Natural killer cell (primary cell): ENCODE results near the gene OPRL1. TPM values are rescaled to one million over a fixed set of nuclear protein-coding genes. Genes with fewer than 3 reads are reported as not detected.
A peak's percentile ranks its signal among the peaks of the same experiment; 100 is the strongest.

Experiments
- ATAC-seq, 3 donors: fragments of 150-1000 bp in 2 of 3; fragments of 200-7000 bp in 1 of 3; cut with Tn5 transposase; 1 replicate in 1 of 3; 2 replicates in 2 of 3; pipeline ENCODE4 v1.10.0; 2021; ENCODE audit warnings: mild to moderate bottlenecking in 2 of 3, moderate library complexity in 2 of 3
- DNase-seq, 2 donors: peaks; one replicate each; pipeline versions ENCODE4 v3.0.0 to v3.0.0-alpha.2; 2013 to 2021; ENCODE audit warnings: mixed read lengths in 1 of 2
- H3K27ac ChIP-seq: one replicate; pipeline ENCODE4 v1.5.1; 2013; ENCODE audit warnings: mild to moderate bottlenecking, low read length
- H3K27me3 ChIP-seq: one replicate; pipeline ENCODE4 v1.6.1; 2013; ENCODE audit warnings: low read length; ENCODE audit not compliant: control insufficient read depth, insufficient read depth
- H3K36me3 ChIP-seq: one replicate; pipeline ENCODE4 v1.6.1; 2013; ENCODE audit warnings: low read length; ENCODE audit not compliant: control insufficient read depth, insufficient read depth
- H3K4me1 ChIP-seq: one replicate; pipeline ENCODE4 v1.6.1; 2013; ENCODE audit warnings: low read length; ENCODE audit not compliant: control insufficient read depth, insufficient read depth
- H3K4me3 ChIP-seq: one replicate; pipeline ENCODE4 v1.5.1; 2013; ENCODE audit warnings: low read length
- H3K9me3 ChIP-seq: one replicate; pipeline ENCODE4 v1.6.1; 2013; ENCODE audit warnings: low read length; ENCODE audit not compliant: control insufficient read depth, insufficient read depth
- H3K27ac Mint-ChIP-seq, 2 donors: one replicate each; pipeline ENCODE4 v1.8.0; 2022; ENCODE audit warnings: mild to moderate bottlenecking in 2 of 2, mixed read lengths in 2 of 2, moderate library complexity in 1 of 2
- H3K27me3 Mint-ChIP-seq, 2 donors: one replicate each; pipeline ENCODE4 v1.8.0; 2022; ENCODE audit warnings: low read depth in 2 of 2, mixed read lengths in 2 of 2
- H3K36me3 Mint-ChIP-seq: one replicate; pipeline ENCODE4 v1.8.0; 2022; ENCODE audit warnings: mixed read lengths
- H3K4me1 Mint-ChIP-seq, 2 donors: one replicate each; pipeline ENCODE4 v1.8.0; 2022; ENCODE audit warnings: mixed read lengths in 2 of 2
- H3K4me3 Mint-ChIP-seq: one replicate; pipeline ENCODE4 v1.8.0; 2022; ENCODE audit warnings: mild to moderate bottlenecking, moderate library complexity, mixed read lengths
- H3K9me3 Mint-ChIP-seq, 2 donors: one replicate each; pipeline ENCODE4 v1.8.0; 2022; ENCODE audit warnings: mixed read lengths in 2 of 2
- CTCF ChIP-seq: fragments of 200-600 bp; IDR thresholded peaks from one replicate; pipeline ENCODE4 v1.8.0; 2022; ENCODE audit warnings: antibody characterized with exemption
- WGBS: methylation state at CpG from one replicate; pipeline ENCODE4 v1.1.7; 2013; ENCODE audit warnings: missing lambda C conversion rate; ENCODE audit not compliant: insufficient coverage; 5-methylcytosine and 5-hydroxymethylcytosine counted together
- intact Hi-C: fragments of 100-400 bp; cut with micrococcal nuclease; formaldehyde crosslinking; loops from one replicate; pipeline ENCODE4 v1.14.2; 2022
- total RNA-seq, 4 donors: library from RNA; stranded (reverse); fragments of 120-200 nt in 1 of 4; gene quantifications; one replicate each; pipeline versions ENCODE4 v1.2.3 to v1.2.4, GENCODE V29; 2013 to 2022

Gene OPRL1
- total RNA-seq, 3 donors from 2014 or later (not counting 1 experiment from before 2014, with no cell fraction given) = 1.2 to 2.2 (median 1.4) TPM

DNA sequence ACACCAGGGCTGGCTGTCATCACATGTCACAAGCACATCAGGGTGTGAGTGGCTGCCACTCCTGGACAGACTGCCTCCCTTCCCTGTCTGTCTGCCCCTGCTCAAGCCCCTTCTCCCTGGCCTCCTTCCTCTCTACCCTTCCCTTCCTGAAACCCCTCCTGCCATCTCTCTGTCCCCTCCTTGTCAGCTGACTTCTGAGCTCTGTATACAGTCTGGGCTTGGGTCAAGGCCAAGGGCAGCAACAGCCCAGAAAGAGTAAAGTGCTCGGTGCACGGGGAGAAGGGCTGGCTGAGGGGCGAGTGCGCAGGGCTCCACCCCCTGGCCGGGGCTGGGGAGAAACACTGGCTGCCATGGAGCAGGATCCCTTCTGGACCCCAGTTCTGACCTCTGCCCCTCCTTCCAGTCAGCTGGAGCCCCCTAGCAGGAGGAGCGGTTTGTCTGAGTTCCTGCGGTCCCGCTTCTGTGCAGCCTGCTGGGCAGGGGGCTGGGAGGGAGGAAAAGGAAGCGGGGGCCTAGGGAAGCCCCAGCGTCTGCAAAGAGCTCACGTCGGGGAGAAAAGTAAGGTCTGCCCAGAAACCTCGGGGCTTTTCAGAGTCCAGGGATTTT lies 2.3 kb downstream of the OPRL1 start:
- Histone ChIP-seq H3K4me1 (peaks cover 50% of the 10 kb centered on the region), H3K9me3 (no peaks in the 10 kb centered on the region), H3K4me3 (no peak overlapping the region), H3K36me3 (no peaks in the 10 kb centered on the region), H3K27me3 (peaks cover 12% of the 10 kb centered on the region), H3K27ac (no peak overlapping the region)
- H3K9me3 Mint-ChIP-seq = no peaks in the 10 kb centered on the region
- DNase-seq (peak in 1 of 2 donors; percentile 40), ATAC-seq (no peak)
- peak overlapping the region; percentile 62 to 80 for H3K27ac Mint-ChIP-seq
- no peak for TF ChIP-seq CTCF
- intact Hi-C loops = loop anchor here (2.0 kb wide), 1 partner anchor 39 kb away; no protein-coding TSS in a partner anchor
- peaks cover 24 to 49% of the 10 kb centered on the region in 2 donors for H3K4me1 Mint-ChIP-seq
- peaks cover 15 to 18% of the 10 kb centered on the region in 2 donors for H3K27me3 Mint-ChIP-seq
- 21% methylated on average over 13 of the region's 13 CpGs for WGBS
- H3K36me3 Mint-ChIP-seq = no peaks in the 10 kb centered on the region
- H3K4me3 Mint-ChIP-seq = peak overlapping the region; percentile 83

GRCh38 chr20:64082820-64083377 lies 3.0 kb downstream of the OPRL1 start:
- Histone ChIP-seq H3K4me1 (peaks cover 43% of the 10 kb centered on the region), H3K36me3 (no peaks in the 10 kb centered on the region), H3K9me3 (peaks cover 4% of the 10 kb centered on the region), H3K27me3 (peaks cover 12% of the 10 kb centered on the region), H3K27ac (no peak overlapping the region), H3K4me3 (no peak overlapping the region)
- Mint-ChIP-seq H3K9me3 (no peaks in the 10 kb centered on the region), H3K36me3 (no peaks in the 10 kb centered on the region), H3K27me3 (peaks cover 15 to 18% of the 10 kb centered on the region in 2 donors), H3K27ac (peak overlapping the region in 1 of 2 donors; percentile 80), H3K4me1 (peaks cover 18 to 42% of the 10 kb centered on the region in 2 donors), H3K4me3 (peak overlapping the region; percentile 79)
- DNase-seq (peak in 1 of 2 donors; percentile 19), ATAC-seq (no peak)
- TF ChIP-seq CTCF = no peak
- intact Hi-C loops = loop anchor here (2.0 kb wide), 1 partner anchor 38 kb away; no protein-coding TSS in a partner anchor
- 20% methylated on average over 10 of the region's 13 CpGs for WGBS

DNA sequence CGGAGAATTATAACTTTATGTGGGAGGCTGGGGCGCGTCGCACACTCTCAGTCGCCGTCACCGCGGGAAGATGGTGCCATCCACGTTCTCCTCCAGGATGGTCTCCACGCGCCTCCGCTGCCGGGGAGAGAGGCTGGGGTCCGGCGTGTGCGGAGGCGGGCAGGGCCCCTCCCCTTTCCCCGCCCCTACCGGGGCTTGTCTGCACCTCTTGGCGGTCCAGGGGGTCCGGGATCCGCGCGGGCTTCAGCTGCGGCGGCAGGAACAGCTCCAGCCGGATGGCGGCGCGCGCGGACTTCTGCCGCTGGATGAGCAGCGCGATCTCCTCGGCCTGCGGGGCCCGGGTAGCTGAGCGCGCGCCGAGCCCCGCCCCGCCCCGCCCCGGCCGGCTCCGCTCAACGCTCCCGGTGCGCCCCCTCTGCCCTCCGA lies 3.5 kb downstream of the OPRL1 start:
- DNase-seq (peak; percentile 53 to 82), ATAC-seq (peak; percentile 42 to 47 (median 46))
- intact Hi-C loops = loop anchor here (2.0 kb wide), 1 partner anchor 37 kb away; no protein-coding TSS in a partner anchor
- Histone ChIP-seq H3K27ac (no peak overlapping the region), H3K4me3 (no peak overlapping the region), H3K4me1 (peaks cover 38% of the 10 kb centered on the region), H3K36me3 (no peaks in the 10 kb centered on the region), H3K9me3 (peaks cover 4% of the 10 kb centered on the region), H3K27me3 (peaks cover 12% of the 10 kb centered on the region)
- Mint-ChIP-seq H3K27ac (no peak overlapping the region), H3K36me3 (no peaks in the 10 kb centered on the region), H3K4me1 (peaks cover 15 to 38% of the 10 kb centered on the region in 2 donors), H3K27me3 (peaks cover 18 to 19% of the 10 kb centered on the region in 2 donors), H3K9me3 (no peaks in the 10 kb centered on the region), H3K4me3 (peak overlapping the region; percentile 79)
- TF ChIP-seq CTCF = peak; percentile 53
- under 1% methylated on average over 52 of the region's 52 CpGs for WGBS
